Right cardiac atrium (tissue), 5 donors: ENCODE data around the gene SPATA13. TPM values are rescaled to one million over a fixed set of nuclear protein-coding genes. Genes with fewer than 3 reads are reported as not detected.
"Not testable (repeated sequence)": the region's sequence is repeated elsewhere in the genome, so short reads cannot be mapped to it uniquely, and the experiment has no call there.

ENCODE experiments used
- ATAC-seq, 2 donors: fragments of 200-7000 bp; cut with Tn5 transposase; one replicate each; pipeline versions ENCODE4 v1.8.0 to v1.9.1; 2020; ENCODE audit warnings: moderate library complexity in 2 of 2, mild to moderate bottlenecking in 1 of 2
- DNase-seq, 3 donors: peaks; one replicate each; pipeline ENCODE4 v3.0.0-alpha.2; 2020
- H3K27ac ChIP-seq: one replicate; pipeline ENCODE4 v1.5.1; 2013; ENCODE audit warnings: mild to moderate bottlenecking, low read length, control low read depth, moderate library complexity
- H3K27me3 ChIP-seq: one replicate; pipeline ENCODE4 v1.6.1; 2013; ENCODE audit not compliant: control insufficient read depth, insufficient read depth
- H3K4me1 ChIP-seq: one replicate; pipeline ENCODE4 v1.6.1; 2013; ENCODE audit warnings: low read length; ENCODE audit not compliant: control insufficient read depth, insufficient read depth
- H3K4me3 ChIP-seq: one replicate; pipeline ENCODE4 v1.5.1; 2013; ENCODE audit warnings: low read length, control low read depth
- H3K9me3 ChIP-seq: one replicate; pipeline ENCODE4 v1.6.1; 2013; ENCODE audit warnings: low read length; ENCODE audit not compliant: control insufficient read depth
- WGBS: extraction: QIAGEN DNeasy Blood & Tissue Kit; methylation state at CpG from one replicate; pipeline ENCODE4 v1.1.7; 2013; 5-methylcytosine and 5-hydroxymethylcytosine counted together
- intact Hi-C, 4 donors: fragments of 100-400 bp; cut with DNase I; formaldehyde crosslinking; loops; one replicate each; pipeline versions ENCODE4 v1.11.0 to v1.14.0; 2022 to 2023
- polyA plus RNA-seq: library from polyadenylated mRNA; stranded (reverse); fragments of 200-250 nt; gene quantifications from one replicate; pipeline ENCODE4 v1.2.3, GENCODE V29; 2013
- total RNA-seq, 4 donors: library from RNA; stranded (reverse); fragmentation: NEBNext Ultra II Directional; extraction: Animal tissue kit (Norgen Biotek cat#: 25700); gene quantifications; one replicate each; pipeline ENCODE4 v1.2.1, GENCODE V29; 2021
- donor health status: healthy with polysubstance abuse.
- donor health status: DM: no; HTN: yes; CAD: no.
- donor health status: DM: no; HTN: no; CAD: no.
- donor health status: DM: no; HTN: yes; CAD: no; lungs with severe emphysema.
- donor health status: DM: yes; HTN: yes; CAD: no.

SPATA13 gene
- total and polyA plus RNA-seq, 5 donors, result 8.7 to 10.6 (median 9.1) TPM

- no peak for DNase-seq
- no peak overlapping the region for H3K27ac ChIP-seq
- no peak overlapping the region for H3K4me3 ChIP-seq
- no peaks in the 10 kb centered on the region for H3K27me3 ChIP-seq
- WGBS, result 79% methylated on average over 7 of the region's 7 CpGs
- intact Hi-C loops, result no loop called here
- ATAC-seq, result no peak
- H3K9me3 ChIP-seq, result no peaks in the 10 kb centered on the region
- H3K4me1 ChIP-seq, result no peaks in the 10 kb centered on the region
These were observed 41.7 kb downstream of the SPATA13 start for GRCh38 chr13:24202215-24202614.

GRCh38 chr13:24203273-24203672, 42.8 kb downstream of the SPATA13 start:
- no peaks in the 10 kb centered on the region for H3K27me3 ChIP-seq
- H3K9me3 ChIP-seq, result no peaks in the 10 kb centered on the region
- WGBS, result 44% methylated on average over 3 of the region's 3 CpGs
- no peak overlapping the region for H3K4me3 ChIP-seq
- DNase-seq (no peak), ATAC-seq (no peak)
- no peaks in the 10 kb centered on the region for H3K4me1 ChIP-seq
- intact Hi-C loops, result no loop called here
- H3K27ac ChIP-seq, result no peak overlapping the region

GRCh38 chr13:24203811-24204210, 43.3 kb downstream of the SPATA13 start:
- no peaks in the 10 kb centered on the region for H3K9me3 ChIP-seq
- H3K4me1 ChIP-seq, result no peaks in the 10 kb centered on the region
- no peaks in the 10 kb centered on the region for H3K27me3 ChIP-seq
- DNase-seq (no peak), ATAC-seq (peak in 1 of 2 donors; percentile 36)
- H3K4me3 ChIP-seq, result no peak overlapping the region
- WGBS, result 59% methylated on average over 1 of the region's 1 CpG
- intact Hi-C loops, result no loop called here
- no peak overlapping the region for H3K27ac ChIP-seq

GRCh38 chr13:24205076-24205475, 44.6 kb downstream of the SPATA13 start:
- DNase-seq, H3K27me3 ChIP-seq, intact Hi-C loops, H3K4me1 ChIP-seq, ATAC-seq, H3K4me3 ChIP-seq, H3K9me3 ChIP-seq, H3K27ac ChIP-seq: not testable (repeated sequence)
- WGBS, result 92% methylated on average over 1 of the region's 1 CpG

- Histone ChIP-seq H3K27me3 (no peaks in the 10 kb centered on the region), H3K4me1 (no peaks in the 10 kb centered on the region), H3K4me3 (no peak overlapping the region), H3K27ac (no peak overlapping the region), H3K9me3 (no peaks in the 10 kb centered on the region)
- WGBS, result 45% methylated on average over 7 of the region's 7 CpGs
- DNase-seq (no peak), ATAC-seq (peak; percentile 52 to 89)
- intact Hi-C loops, result no loop called here
These were observed 47.5 kb downstream of the SPATA13 start for GRCh38 chr13:24207841-24208667.

GRCh38 chr13:24209138-24209537, 48.6 kb downstream of the SPATA13 start:
- Histone ChIP-seq H3K4me1 (no peaks in the 10 kb centered on the region), H3K27me3 (no peaks in the 10 kb centered on the region), H3K4me3 (no peak overlapping the region), H3K9me3 (no peaks in the 10 kb centered on the region), H3K27ac (no peak overlapping the region)
- ATAC-seq, result no peak
- DNase-seq, result no peak
- intact Hi-C loops, result no loop called here
- 85% methylated on average over 5 of the region's 5 CpGs for WGBS

GRCh38 chr13:24212254-24212653, 51.7 kb downstream of the SPATA13 start:
- 79% methylated on average over 5 of the region's 5 CpGs for WGBS
- no peaks in the 10 kb centered on the region for H3K9me3 ChIP-seq
- intact Hi-C loops, result loop anchor here in 3 of 4 donors (10.0 kb wide), 1 partner anchor 157 kb away; no protein-coding TSS in a partner anchor

GRCh38 chr13:24212674-24213073, 52.2 kb downstream of the SPATA13 start:
- Histone ChIP-seq H3K27ac (no peak overlapping the region), H3K9me3 (no peaks in the 10 kb centered on the region), H3K4me3 (no peak overlapping the region), H3K4me1 (peaks cover 5% of the 10 kb centered on the region), H3K27me3 (no peaks in the 10 kb centered on the region)
- 81% methylated on average over 7 of the region's 7 CpGs for WGBS
- intact Hi-C loops, result loop anchor here in 3 of 4 donors (10.0 kb wide), 1 partner anchor 158 kb away; no protein-coding TSS in a partner anchor
- ATAC-seq (no peak), DNase-seq (no peak)

More at GRCh38 chr13:24212254-24212653, 51.7 kb downstream of the SPATA13 start:
- Histone ChIP-seq H3K27me3 (no peaks in the 10 kb centered on the region), H3K4me3 (no peak overlapping the region), H3K27ac (no peak overlapping the region), H3K4me1 (peaks cover 4% of the 10 kb centered on the region)
- ATAC-seq, result no peak
- DNase-seq, result no peak

GRCh38 chr13:24213932-24214331, 53.4 kb downstream of the SPATA13 start:
- intact Hi-C loops, result loop anchor here in 3 of 4 donors (10.0 kb wide), 1 partner anchor 159 kb away; no protein-coding TSS in a partner anchor
- no peak overlapping the region for H3K27ac ChIP-seq
- H3K4me3 ChIP-seq, result no peak overlapping the region
- DNase-seq (no peak), ATAC-seq (no peak)
- 93% methylated on average over 3 of the region's 3 CpGs for WGBS
- no peaks in the 10 kb centered on the region for H3K27me3 ChIP-seq
- no peaks in the 10 kb centered on the region for H3K9me3 ChIP-seq
- H3K4me1 ChIP-seq, result peaks cover 11% of the 10 kb centered on the region

GRCh38 chr13:24214528-24214927, 54.0 kb downstream of the SPATA13 start:
- ATAC-seq (no peak), DNase-seq (no peak)
- H3K27ac ChIP-seq, result no peak overlapping the region
- H3K4me3 ChIP-seq, result no peak overlapping the region
- WGBS, result 88% methylated on average over 2 of the region's 2 CpGs
- H3K9me3 ChIP-seq, result no peaks in the 10 kb centered on the region
- H3K27me3 ChIP-seq, result no peaks in the 10 kb centered on the region
- H3K4me1 ChIP-seq, result peaks cover 11% of the 10 kb centered on the region
- intact Hi-C loops, result loop anchor here in 3 of 4 donors (10.0 kb wide), 1 partner anchor 160 kb away; no protein-coding TSS in a partner anchor

- DNase-seq, result no peak
- WGBS, result 65% methylated on average over 1 of the region's 1 CpG
- ATAC-seq, result no peak
- H3K27me3 ChIP-seq, result no peaks in the 10 kb centered on the region
- intact Hi-C loops, result loop anchor here in 3 of 4 donors (5.0 to 10.0 kb wide), 2 partner anchors 160 to 293 kb away; no protein-coding TSS in a partner anchor
- no peak overlapping the region for H3K4me3 ChIP-seq
- peaks cover 15% of the 10 kb centered on the region for H3K4me1 ChIP-seq
- no peaks in the 10 kb centered on the region for H3K9me3 ChIP-seq
- no peak overlapping the region for H3K27ac ChIP-seq
These were observed 54.6 kb downstream of the SPATA13 start for GRCh38 chr13:24215126-24215525.
